Stimulated activated CD4-positive, alpha-beta T cell treated with anti-CD3 and anti-CD28 coated beads, Interleukin-1b, Interleukin-23, amount 100 ng/mL, for 24 hours (primary cell): Measurements from ENCODE around the gene PRIMPOL.
A peak's percentile ranks its signal among the peaks of the same experiment; 100 is the strongest.
"Not testable (repeated sequence)": the region's sequence is repeated elsewhere in the genome, so short reads cannot be mapped to it uniquely, and the experiment has no call there.

Experiments used
- DNase-seq, 4 experiments: peaks; one replicate each; pipeline ENCODE4 v3.0.0-alpha.2; 2020; ENCODE audit warnings: low read depth in 4 of 4, low spot score in 1 of 4

Gene PRIMPOL

GRCh38 chr4:184702114-184702513 lies 52.6 kb downstream of the PRIMPOL start:
- no peak for DNase-seq

- DNase-seq, result no peak
Observed at GRCh38 chr4:184705692-184706091, 56.2 kb downstream of the PRIMPOL start.

- no peak for DNase-seq
Observed at GRCh38 chr4:184706453-184706852, 56.9 kb downstream of the PRIMPOL start.

GRCh38 chr4:184712322-184712721 lies 62.8 kb downstream of the PRIMPOL start:
- no peak for DNase-seq

- no peak for DNase-seq
Observed at GRCh38 chr4:184713887-184714286, 64.3 kb downstream of the PRIMPOL start.

- DNase-seq, result no peak
Observed at GRCh38 chr4:184715526-184715925, 66.0 kb downstream of the PRIMPOL start.

GRCh38 chr4:184719407-184719806 lies 69.9 kb downstream of the PRIMPOL start:
- DNase-seq, result no peak

GRCh38 chr4:184721254-184721653 lies 71.7 kb downstream of the PRIMPOL start:
- no peak for DNase-seq

- DNase-seq, result no peak
Observed at GRCh38 chr4:184722798-184723197, 73.3 kb downstream of the PRIMPOL start.

GRCh38 chr4:184727430-184727829 lies 77.9 kb downstream of the PRIMPOL start:
- DNase-seq, result no peak

- DNase-seq, result no peak
Observed at GRCh38 chr4:184728858-184729257, 79.3 kb downstream of the PRIMPOL start.

GRCh38 chr4:184729946-184730345 lies 80.4 kb downstream of the PRIMPOL start:
- no peak for DNase-seq

GRCh38 chr4:184731056-184731455 lies 81.5 kb downstream of the PRIMPOL start:
- DNase-seq, result no peak

GRCh38 chr4:184732126-184732525 lies 82.6 kb downstream of the PRIMPOL start:
- no peak for DNase-seq

- peak; percentile 77 to 93 (median 90) for DNase-seq
Observed at GRCh38 chr4:184733654-184734524, 84.4 kb downstream of the PRIMPOL start, which contains the start of gene CENPU. CENPU (minus strand) TSS chr4:184734096; CDS start chr4:184734062, 34 bp downstream.

GRCh38 chr4:184734758-184735157 lies 85.2 kb downstream of the PRIMPOL start:
- DNase-seq, result no peak

- DNase-seq, result not testable (repeated sequence)
Observed at GRCh38 chr4:184739575-184739974, 90.0 kb downstream of the PRIMPOL start.

GRCh38 chr4:184740980-184741391 lies 91.4 kb downstream of the PRIMPOL start:
- no peak for DNase-seq

GRCh38 chr4:184741651-184742050 lies 92.1 kb downstream of the PRIMPOL start:
- not testable (repeated sequence) for DNase-seq

GRCh38 chr4:184743650-184744049 lies 94.1 kb downstream of the PRIMPOL start:
- no peak for DNase-seq

GRCh38 chr4:184744236-184744635 lies 94.7 kb downstream of the PRIMPOL start:
- DNase-seq, result no peak
